Loucy (cell line): ENCODE measurements around the gene HOXA7.

ENCODE experiments used
- CTCF ChIP-seq: fragments of 200-600 bp; sonication (generic); conservative IDR thresholded peaks from 2 replicates; pipeline ENCODE4 v1.5.1; 2014; ENCODE audit warnings: mild to moderate bottlenecking, antibody characterized with exemption, low read length
- EZH2phosphoT487 ChIP-seq: fragments of 200-600 bp; IDR thresholded peaks from 2 replicates; pipeline ENCODE4 v1.6.1; 2018; ENCODE audit warnings: antibody characterized with exemption, mild to moderate bottlenecking, moderate library complexity, borderline replicate concordance

GRCh38 chr7:27129729-27130539, 26.5 kb downstream of the HOXA7 start:
- TF ChIP-seq CTCF: no peak
- no peak for TF ChIP-seq EZH2phosphoT487
